Endodermal cell (in vitro differentiated cells): ENCODE results near the gene FAM217B. TPM values are rescaled to one million over a fixed set of nuclear protein-coding genes. Genes with fewer than 3 reads are reported as not detected.

Experiments
- DNase-seq: peaks from one replicate; pipeline ENCODE4 v3.0.0-alpha.2; 2017
- H3K27ac ChIP-seq: 2 replicates; pipeline ENCODE4 v1.5.1; 2013; ENCODE audit warnings: mild to moderate bottlenecking, low read depth, low read length, moderate library complexity
- H3K27me3 ChIP-seq: 2 replicates; pipeline ENCODE4 v1.6.1; 2013; ENCODE audit warnings: mild to moderate bottlenecking, low read length, moderate library complexity; ENCODE audit not compliant: insufficient read depth, control insufficient read depth, poor library complexity, severe bottlenecking
- H3K36me3 ChIP-seq: 2 replicates; pipeline ENCODE4 v1.7.0; 2013; ENCODE audit warnings: mild to moderate bottlenecking, low read length, moderate library complexity; ENCODE audit not compliant: control insufficient read depth, insufficient read depth
- H3K4me1 ChIP-seq: one replicate; pipeline ENCODE4 v1.7.0; 2013; ENCODE audit warnings: low read length; ENCODE audit not compliant: control insufficient read depth, insufficient read depth
- H3K4me3 ChIP-seq: 2 replicates; pipeline ENCODE4 v1.5.1; 2013; ENCODE audit warnings: mild to moderate bottlenecking, low read length, moderate library complexity
- H3K9ac ChIP-seq: 2 replicates; pipeline ENCODE4 v1.6.1; 2013; ENCODE audit warnings: mild to moderate bottlenecking, low read length, moderate library complexity; ENCODE audit not compliant: poor library complexity, severe bottlenecking; ENCODE audit errors: extremely low read depth
- H3K9me3 ChIP-seq: 2 replicates; pipeline ENCODE4 v1.6.1; 2013; ENCODE audit warnings: mild to moderate bottlenecking, low read length, moderate library complexity; ENCODE audit not compliant: control insufficient read depth
- H3K27ac Mint-ChIP-seq: 2 replicates; pipeline ENCODE4 v1.8.0; 2020; ENCODE audit warnings: mixed read lengths
- H3K27me3 Mint-ChIP-seq: 2 replicates; pipeline ENCODE4 v1.8.0; 2021; ENCODE audit warnings: mild to moderate bottlenecking, mixed read lengths; ENCODE audit not compliant: insufficient read depth
- H3K36me3 Mint-ChIP-seq: 2 replicates; pipeline ENCODE4 v1.8.0; 2020; ENCODE audit warnings: low read depth, mixed read lengths
- H3K4me1 Mint-ChIP-seq: 2 replicates; pipeline ENCODE4 v1.8.0; 2020; ENCODE audit warnings: mixed read lengths
- H3K4me3 Mint-ChIP-seq: 2 replicates; pipeline ENCODE4 v1.8.0; 2020; ENCODE audit warnings: mild to moderate bottlenecking, moderate library complexity, mixed read lengths
- H3K9me3 Mint-ChIP-seq: 2 replicates; pipeline ENCODE4 v1.8.0; 2020; ENCODE audit warnings: mild to moderate bottlenecking, mixed read lengths
- WGBS, 2 experiments: methylation state at CpG; one replicate each; pipeline versions ENCODE4 v1.1.5 to v1.1.7; 2013; ENCODE audit warnings: missing lambda C conversion rate in 2 of 2, mixed read lengths in 1 of 2; ENCODE audit not compliant: insufficient coverage in 1 of 2, insufficient read length in 1 of 2; 5-methylcytosine and 5-hydroxymethylcytosine counted together
- long read RNA-seq, 4 experiments: library from polyadenylated mRNA in 2 of 4; library from RNA in 1 of 4; library from capped mRNA in 1 of 4; stranded (forward) in 3 of 4; unstranded in 1 of 4; transcript quantifications; one replicate each; pipeline ENCODE4 v2.0.0, GENCODE V29; 2020 to 2021; ENCODE audit warnings: inconsistent platforms in 1 of 4
- polyA plus RNA-seq, 2 experiments: library from polyadenylated mRNA; stranded (reverse); fragments of 50-300 nt; gene quantifications; one replicate each; pipeline ENCODE4 v1.2.3, GENCODE V29; 2013
- total RNA-seq, 2 donors: library from RNA; stranded (reverse); fragmentation: NEBNext Ultra II Directional in 1 of 2; extraction: Animal tissue kit (Norgen Biotek cat#: 25700) in 1 of 2; gene quantifications; 2 replicates in 1 of 2; 3 replicates in 1 of 2; pipeline ENCODE4 v1.2.1, GENCODE V29; 2021
- TF ChIP-seq, protein P1 (sequence below): fragments of 200-600 bp; sonication (generic); conservative IDR thresholded peaks from 2 replicates; pipeline ENCODE4 v1.5.0; 2021; ENCODE audit warnings: antibody characterized with exemption, mild to moderate bottlenecking

Gene FAM217B, protein sequence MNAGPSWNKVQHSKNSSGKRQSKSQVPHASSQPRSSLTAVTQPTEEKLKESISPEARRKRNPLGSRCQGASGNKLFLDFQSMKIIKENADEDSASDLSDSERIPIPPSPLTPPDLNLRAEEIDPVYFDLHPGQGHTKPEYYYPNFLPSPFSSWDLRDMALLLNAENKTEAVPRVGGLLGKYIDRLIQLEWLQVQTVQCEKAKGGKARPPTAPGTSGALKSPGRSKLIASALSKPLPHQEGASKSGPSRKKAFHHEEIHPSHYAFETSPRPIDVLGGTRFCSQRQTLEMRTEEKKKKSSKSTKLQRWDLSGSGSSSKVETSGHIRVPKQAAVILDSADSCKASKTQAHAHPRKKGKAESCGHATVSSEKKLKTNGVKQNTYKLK
- 10 to 100 TPM; 24.4 to 25.1 TPM for total RNA-seq
- 21.6 TPM for polyA plus RNA-seq (2013, experiment 1 of 2)
- 21.7 TPM for polyA plus RNA-seq (2013, experiment 2 of 2)
- long read RNA-seq, experiment 1, partial matches to known transcripts = 0 of 8 reads
- long read RNA-seq, experiment 1, other reads (novel, unspliced or antisense) = 8 of 8 reads
- long read RNA-seq, experiment 2, full-length matches to known transcripts = 29 of 35 reads
- long read RNA-seq, experiment 2, partial matches to known transcripts = 1 of 35 reads
- long read RNA-seq, experiment 2, other reads (novel, unspliced or antisense) = 5 of 35 reads
- long read RNA-seq, experiment 3, full-length matches to known transcripts = 32 of 39 reads
- long read RNA-seq, experiment 3, partial matches to known transcripts = 2 of 39 reads
- long read RNA-seq, experiment 3, other reads (novel, unspliced or antisense) = 5 of 39 reads
- long read RNA-seq, experiment 4, full-length matches to known transcripts = 1 of 3 reads
- long read RNA-seq, experiment 4, partial matches to known transcripts = 0 of 3 reads
- long read RNA-seq, experiment 4, other reads (novel, unspliced or antisense) = 2 of 3 reads

GRCh38 chr20:59940129-59940955 lies at the start of gene FAM217B, which contains the start of gene PPP1R3D:
TSS of gene FAM217B (plus strand) at chr20:59940389. CDS start at chr20:59943944, 3,555 bp downstream.
TSS of gene PPP1R3D (minus strand) at chr20:59940305. CDS start at chr20:59939931, 374 bp downstream.
- Histone ChIP-seq H3K4me1 (no peaks in the 10 kb centered on the region), H3K27me3 (peaks cover 11% of the 10 kb centered on the region), H3K36me3 (peaks cover 30% of the 10 kb centered on the region), H3K4me3 (peak within 1 kb of the TSS; percentile 93), H3K9me3 (no peaks in the 10 kb centered on the region), H3K9ac (peak within 1 kb of the TSS; percentile 88), H3K27ac (peak within 1 kb of the TSS; percentile 96)
- H3K4me1 Mint-ChIP-seq = peaks cover 7% of the 10 kb centered on the region
- TF ChIP-seq, protein P1, sequence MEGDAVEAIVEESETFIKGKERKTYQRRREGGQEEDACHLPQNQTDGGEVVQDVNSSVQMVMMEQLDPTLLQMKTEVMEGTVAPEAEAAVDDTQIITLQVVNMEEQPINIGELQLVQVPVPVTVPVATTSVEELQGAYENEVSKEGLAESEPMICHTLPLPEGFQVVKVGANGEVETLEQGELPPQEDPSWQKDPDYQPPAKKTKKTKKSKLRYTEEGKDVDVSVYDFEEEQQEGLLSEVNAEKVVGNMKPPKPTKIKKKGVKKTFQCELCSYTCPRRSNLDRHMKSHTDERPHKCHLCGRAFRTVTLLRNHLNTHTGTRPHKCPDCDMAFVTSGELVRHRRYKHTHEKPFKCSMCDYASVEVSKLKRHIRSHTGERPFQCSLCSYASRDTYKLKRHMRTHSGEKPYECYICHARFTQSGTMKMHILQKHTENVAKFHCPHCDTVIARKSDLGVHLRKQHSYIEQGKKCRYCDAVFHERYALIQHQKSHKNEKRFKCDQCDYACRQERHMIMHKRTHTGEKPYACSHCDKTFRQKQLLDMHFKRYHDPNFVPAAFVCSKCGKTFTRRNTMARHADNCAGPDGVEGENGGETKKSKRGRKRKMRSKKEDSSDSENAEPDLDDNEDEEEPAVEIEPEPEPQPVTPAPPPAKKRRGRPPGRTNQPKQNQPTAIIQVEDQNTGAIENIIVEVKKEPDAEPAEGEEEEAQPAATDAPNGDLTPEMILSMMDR = peak; percentile 31
- peak within 1 kb of the TSS; percentile 81 for H3K4me3 Mint-ChIP-seq
- H3K9me3 Mint-ChIP-seq = peaks cover 8% of the 10 kb centered on the region
- H3K27me3 Mint-ChIP-seq = peaks cover 27% of the 10 kb centered on the region
- DNase-seq = peak; percentile 98
- peak within 1 kb of the TSS; percentile 99 for H3K27ac Mint-ChIP-seq
- 0% methylated on average over 37 to 57 of the region's 57 CpGs for WGBS, 2 experiments
- peaks cover 24% of the 10 kb centered on the region for H3K36me3 Mint-ChIP-seq

DNA sequence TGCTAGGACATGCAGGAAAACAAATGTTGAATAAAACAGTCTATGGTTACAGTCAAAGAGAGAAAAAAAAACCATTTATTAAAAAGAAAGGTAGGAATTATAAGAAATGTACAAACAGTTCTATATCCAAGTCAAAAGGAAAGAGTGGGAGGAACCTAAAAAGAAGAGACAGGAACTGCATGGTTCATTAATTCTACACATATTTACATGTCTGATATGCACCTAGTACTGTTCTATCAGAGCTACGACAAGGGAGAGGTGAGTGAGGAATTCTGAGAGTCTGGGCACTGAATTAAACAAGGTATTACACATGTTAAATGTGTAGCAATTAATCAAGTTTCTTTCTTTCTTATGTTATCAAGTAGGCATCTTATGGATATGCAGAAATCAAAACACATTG lies 48.6 kb upstream of the FAM217B start:
- peaks cover 6% of the 10 kb centered on the region for H3K27me3 Mint-ChIP-seq
- no peaks in the 10 kb centered on the region for H3K36me3 Mint-ChIP-seq
- TF ChIP-seq, protein P1 = no peak
- H3K9ac ChIP-seq = no peak overlapping the region
- H3K4me3 ChIP-seq = no peak overlapping the region
- H3K4me1 ChIP-seq = no peaks in the 10 kb centered on the region
- H3K36me3 ChIP-seq = no peaks in the 10 kb centered on the region
- H3K4me3 Mint-ChIP-seq = no peak overlapping the region
- H3K4me1 Mint-ChIP-seq = peaks cover 4% of the 10 kb centered on the region
- H3K27ac Mint-ChIP-seq = no peak overlapping the region
- H3K27me3 ChIP-seq = peaks cover 3% of the 10 kb centered on the region
- no peak overlapping the region for H3K27ac ChIP-seq
- no peak for DNase-seq
- 67 to 86% methylated on average over 1 of the region's 1 CpG for WGBS, 2 experiments
- no peaks in the 10 kb centered on the region for H3K9me3 ChIP-seq
- H3K9me3 Mint-ChIP-seq = no peaks in the 10 kb centered on the region

- H3K27me3 Mint-ChIP-seq = peaks cover 2% of the 10 kb centered on the region
- Histone ChIP-seq H3K9ac (no peak overlapping the region), H3K27ac (no peak overlapping the region), H3K36me3 (no peaks in the 10 kb centered on the region), H3K9me3 (no peaks in the 10 kb centered on the region), H3K27me3 (no peaks in the 10 kb centered on the region), H3K4me1 (no peaks in the 10 kb centered on the region), H3K4me3 (no peak overlapping the region)
- no peaks in the 10 kb centered on the region for H3K9me3 Mint-ChIP-seq
- no peaks in the 10 kb centered on the region for H3K36me3 Mint-ChIP-seq
- no peak overlapping the region for H3K27ac Mint-ChIP-seq
- TF ChIP-seq, protein P1 = no peak
- 100% methylated on average over 1 of the region's 1 CpG; no CpG with 5 or more reads in 1 of the 2 experiments for WGBS, 2 experiments
- no peak overlapping the region for H3K4me3 Mint-ChIP-seq
- H3K4me1 Mint-ChIP-seq = peaks cover 4% of the 10 kb centered on the region
- no peak for DNase-seq
These were observed 44.3 kb upstream of the FAM217B start for GRCh38 chr20:59895908-59896307.
